ENCODE results near the gene SIRT6. TPM values are rescaled to one million over a fixed set of nuclear protein-coding genes. Genes with fewer than 3 reads are reported as not detected.

SIRT6 gene
- total and polyA plus RNA-seq, 10 of the 15 experiments (the other 5 are each of a cell fraction or from before 2014, with no cell fraction given) = 1.3 to 49.6 (median 24.2) TPM

GRCh38 chr19:4208385-4209094, 26.2 kb upstream of the SIRT6 start:
- H3K27me3 ChIP-seq (replicated peaks in 1 of 2; ENCODE audit: control insufficient read depth in 2 of 2, insufficient read depth in 2 of 2, low read length in 1 of 2) = no peaks in the 10 kb centered on the region
- ChIA-PET POLR2A (no interaction called here), CTCF (interaction anchor here (0.6 to 3.4 kb wide), 24 partner anchors 8 to 1306 kb away, joined by 3 to 19 read pairs (median 4); partner anchors contain the start of genes EBI3 and EEF2), RAD21 (ENCODE audit: unreplicated experiment) (interaction anchor here (1.1 to 2.4 kb wide), 3 partner anchors 21 to 221 kb away, joined by 4 to 10 read pairs (median 5); partner anchors contain the start of gene EBI3), SMC1A (ENCODE audit: uncharacterized antibody, unreplicated experiment) (interaction anchor here (1.3 to 1.4 kb wide), 2 partner anchors 69 to 223 kb away, joined by 3 to 5 read pairs; partner anchors contain the start of gene EEF2)
- no TSS peak for BruUV-seq (replicated peaks)
- no peaks in the 10 kb centered on the region for H3K9me3 ChIP-seq (replicated peaks; ENCODE audit: control insufficient read depth, insufficient read depth, low read length)
- DNase-seq (ENCODE audit: low read depth, low spot score) (no peak), FAIRE-seq (peak; percentile 7), ATAC-seq (peak; percentile 68)
- H3K9ac ChIP-seq (ENCODE audit: control insufficient read depth, insufficient read depth, low read length) = no peak overlapping the region
- no peak overlapping the region for H2AFZ ChIP-seq (ENCODE audit: control insufficient read depth, low read depth, low read length)
- TF ChIP-seq STAT3 (IDR thresholded peaks at IDR 0.05; ENCODE audit: low read depth, low read length) (no peak), SP1 (IDR thresholded peaks at IDR 0.05; ENCODE audit: low read depth, low read length) (no peak), SMARCA5 (IDR thresholded peaks at IDR 0.05) (0 out of 2 replicates have a peak, but pooled peaks have one; percentile 13), IKZF1 (conservative IDR thresholded peaks at IDR 0.05) (peak; percentile 64), ZNF24 (IDR thresholded peaks at IDR 0.05) (0 out of 2 replicates have a peak, but pooled peaks have one; percentile 22), CTCF (IDR thresholded peaks at IDR 0.05 in 2 of 3, conservative IDR thresholded peaks at IDR 0.05 in 1 of 3; ENCODE audit: control insufficient read depth in 2 of 3, extremely low read depth in 1 of 3, insufficient read depth in 1 of 3, low read depth in 3 of 3, low read length in 3 of 3) (peak; percentile 61 to 78 (median 62)), RAD21 (IDR thresholded peaks at IDR 0.05; ENCODE audit: insufficient read depth, low read depth, low read length) (peak; percentile 14; the same call in 1 of the 2 replicates), IKZF2 (IDR thresholded peaks at IDR 0.05) (peak; percentile 43 to 53; a peak in 3 of 4 replicates), FOS (IDR thresholded peaks at IDR 0.05; ENCODE audit: borderline replicate concordance, extremely low read depth, insufficient read length) (no peak), MEF2B (IDR thresholded peaks at IDR 0.05; ENCODE audit: partially characterized antibody, poor library complexity, severe bottlenecking) (peak; percentile 22)
- H3K79me2 ChIP-seq (ENCODE audit: control insufficient read depth, insufficient read depth, low read length) = no peaks in the 10 kb centered on the region
- H3K27ac ChIP-seq (ENCODE audit: control insufficient read depth, insufficient read depth) = no peak overlapping the region
- H3K4me2 ChIP-seq (ENCODE audit: control insufficient read depth, insufficient read depth) = no peak overlapping the region
- intact Hi-C loops (cut with micrococcal nuclease; ENCODE audit: unreplicated experiment) (loop anchor here (1.0 kb wide), 1 partner anchor 68 kb away; no protein-coding TSS in a partner anchor), in situ Hi-C loops (cut with MboI) (loop anchor here (10.0 kb wide), 1 partner anchor 544 kb away; no protein-coding TSS in a partner anchor)
- 30% methylated on average over 13 of the region's 13 CpGs for WGBS (ENCODE audit: insufficient coverage, insufficient replicate concordance, low lambda C conversion rate, missing lambda C conversion rate)
- H3K4me3 ChIP-seq = no peak overlapping the region
- H3K4me1 ChIP-seq (ENCODE audit: control insufficient read depth, insufficient read depth, low read length) = no peaks in the 10 kb centered on the region
- no peaks in the 10 kb centered on the region for H4K20me1 ChIP-seq (ENCODE audit: control insufficient read depth, insufficient read depth)
- no peaks in the 10 kb centered on the region for H3K36me3 ChIP-seq (ENCODE audit: control insufficient read depth in 2 of 2, insufficient read depth in 2 of 2, low read length in 1 of 2)
